Dorsolateral prefrontal cortex (tissue), 118 donors: ENCODE measurements around the gene GLDN. TPM values are rescaled to one million over a fixed set of nuclear protein-coding genes. Genes with fewer than 3 reads are reported as not detected.

Experiments used
- microRNA-seq, 43 experiments: library from miRNA; unstranded; fragments of <30 nt; microRNA quantifications; one replicate each; pipeline ENCODE4 v1.2.0, GENCODE V29; 2022
- total RNA-seq, 120 experiments: library from RNA; stranded (reverse); gene quantifications; one replicate each; pipeline versions ENCODE4 v1.2.3 to v1.2.4, GENCODE V29; 2022

GLDN gene
- total RNA-seq, 120 experiments from 2014 or later: 10.0 to 223 (median 46.3) TPM

Small RNA genes within 50 kb of the gene (microRNA-seq; reads per million reads assigned to microRNA genes)
- gene MIR7973-1 (0 reads per million in 43 experiments), gene MIR7973-2 (0 reads per million in 43 experiments)

Other genes starting within 250 kb of the GLDN start
- gene TNFAIP8L3, start 246.7 kb upstream of the GLDN start, total RNA-seq: 10 to 100 TPM in 99 of 120 experiments, 1 to 10 TPM in 21; 5.9 to 24.3 (median 13.6) TPM
- gene CYP19A1, start 3.1 kb upstream of the GLDN start, total RNA-seq: 1 to 10 TPM in 12 of 120 experiments, under 1 TPM in 26, not detected in 82; 0.13 to 1.8 (median 0.67) TPM